Natural killer cell (primary cell): ENCODE data around the gene SPSB2. TPM values are rescaled to one million over a fixed set of nuclear protein-coding genes. Genes with fewer than 3 reads are reported as not detected.

Experiments used
- ATAC-seq, 3 donors: fragments of 150-1000 bp in 2 of 3; fragments of 200-7000 bp in 1 of 3; cut with Tn5 transposase; 1 replicate in 1 of 3; 2 replicates in 2 of 3; pipeline ENCODE4 v1.10.0; 2021; ENCODE audit warnings: mild to moderate bottlenecking in 2 of 3, moderate library complexity in 2 of 3
- DNase-seq, 2 donors: peaks; one replicate each; pipeline versions ENCODE4 v3.0.0 to v3.0.0-alpha.2; 2013 to 2021; ENCODE audit warnings: mixed read lengths in 1 of 2
- H3K27ac ChIP-seq: one replicate; pipeline ENCODE4 v1.5.1; 2013; ENCODE audit warnings: mild to moderate bottlenecking, low read length
- H3K27me3 ChIP-seq: one replicate; pipeline ENCODE4 v1.6.1; 2013; ENCODE audit warnings: low read length; ENCODE audit not compliant: control insufficient read depth, insufficient read depth
- H3K36me3 ChIP-seq: one replicate; pipeline ENCODE4 v1.6.1; 2013; ENCODE audit warnings: low read length; ENCODE audit not compliant: control insufficient read depth, insufficient read depth
- H3K4me1 ChIP-seq: one replicate; pipeline ENCODE4 v1.6.1; 2013; ENCODE audit warnings: low read length; ENCODE audit not compliant: control insufficient read depth, insufficient read depth
- H3K4me3 ChIP-seq: one replicate; pipeline ENCODE4 v1.5.1; 2013; ENCODE audit warnings: low read length
- H3K9me3 ChIP-seq: one replicate; pipeline ENCODE4 v1.6.1; 2013; ENCODE audit warnings: low read length; ENCODE audit not compliant: control insufficient read depth, insufficient read depth
- H3K27ac Mint-ChIP-seq, 2 donors: one replicate each; pipeline ENCODE4 v1.8.0; 2022; ENCODE audit warnings: mild to moderate bottlenecking in 2 of 2, mixed read lengths in 2 of 2, moderate library complexity in 1 of 2
- H3K27me3 Mint-ChIP-seq, 2 donors: one replicate each; pipeline ENCODE4 v1.8.0; 2022; ENCODE audit warnings: low read depth in 2 of 2, mixed read lengths in 2 of 2
- H3K36me3 Mint-ChIP-seq: one replicate; pipeline ENCODE4 v1.8.0; 2022; ENCODE audit warnings: mixed read lengths
- H3K4me1 Mint-ChIP-seq, 2 donors: one replicate each; pipeline ENCODE4 v1.8.0; 2022; ENCODE audit warnings: mixed read lengths in 2 of 2
- H3K4me3 Mint-ChIP-seq: one replicate; pipeline ENCODE4 v1.8.0; 2022; ENCODE audit warnings: mild to moderate bottlenecking, moderate library complexity, mixed read lengths
- H3K9me3 Mint-ChIP-seq, 2 donors: one replicate each; pipeline ENCODE4 v1.8.0; 2022; ENCODE audit warnings: mixed read lengths in 2 of 2
- CTCF ChIP-seq: fragments of 200-600 bp; IDR thresholded peaks from one replicate; pipeline ENCODE4 v1.8.0; 2022; ENCODE audit warnings: antibody characterized with exemption
- WGBS: methylation state at CpG from one replicate; pipeline ENCODE4 v1.1.7; 2013; ENCODE audit warnings: missing lambda C conversion rate; ENCODE audit not compliant: insufficient coverage; 5-methylcytosine and 5-hydroxymethylcytosine counted together
- intact Hi-C: fragments of 100-400 bp; cut with micrococcal nuclease; formaldehyde crosslinking; loops from one replicate; pipeline ENCODE4 v1.14.2; 2022
- total RNA-seq, 4 donors: library from RNA; stranded (reverse); fragments of 120-200 nt in 1 of 4; gene quantifications; one replicate each; pipeline versions ENCODE4 v1.2.3 to v1.2.4, GENCODE V29; 2013 to 2022

The SPSB2 gene
- total RNA-seq, 3 donors from 2014 or later (not counting 1 experiment from before 2014, with no cell fraction given), result 8.1 to 19.1 (median 8.4) TPM

GRCh38 chr12:6827437-6827911 lies 45.6 kb downstream of the SPSB2 start:
- no peaks in the 10 kb centered on the region for H3K36me3 ChIP-seq
- H3K27ac Mint-ChIP-seq, result no peak overlapping the region
- intact Hi-C loops, result loop anchor here (5.0 kb wide), 1 partner anchor 75 kb away; the partner anchor contains the start of gene MLF2
- 7% methylated on average over 4 of the region's 8 CpGs for WGBS
- peaks cover 72% of the 10 kb centered on the region in 2 donors for H3K27me3 Mint-ChIP-seq
- H3K27me3 ChIP-seq, result peaks cover 44% of the 10 kb centered on the region
- H3K4me3 Mint-ChIP-seq, result peak overlapping the region; percentile 70
- peaks cover 20 to 33% of the 10 kb centered on the region in 2 donors for H3K4me1 Mint-ChIP-seq
- H3K36me3 Mint-ChIP-seq, result no peaks in the 10 kb centered on the region
- peaks cover 22% of the 10 kb centered on the region for H3K4me1 ChIP-seq
- ATAC-seq (no peak), DNase-seq (peak in 1 of 2 donors; percentile 56)
- no peaks in the 10 kb centered on the region for H3K9me3 Mint-ChIP-seq
- no peak for TF ChIP-seq CTCF
- no peaks in the 10 kb centered on the region for H3K9me3 ChIP-seq
- no peak overlapping the region for H3K27ac ChIP-seq
- H3K4me3 ChIP-seq, result no peak overlapping the region

GRCh38 chr12:6826734-6827436 lies 46.2 kb downstream of the SPSB2 start:
- Mint-ChIP-seq H3K27ac (no peak overlapping the region), H3K4me3 (peak overlapping the region; percentile 70), H3K9me3 (no peaks in the 10 kb centered on the region), H3K36me3 (no peaks in the 10 kb centered on the region), H3K27me3 (peaks cover 68 to 78% of the 10 kb centered on the region in 2 donors), H3K4me1 (peaks cover 20 to 37% of the 10 kb centered on the region in 2 donors)
- Histone ChIP-seq H3K27me3 (peaks cover 49% of the 10 kb centered on the region), H3K9me3 (no peaks in the 10 kb centered on the region), H3K27ac (no peak overlapping the region), H3K4me1 (peaks cover 25% of the 10 kb centered on the region), H3K4me3 (no peak overlapping the region), H3K36me3 (no peaks in the 10 kb centered on the region)
- DNase-seq, result no peak
- intact Hi-C loops, result loop anchor here (5.0 kb wide), 1 partner anchor 75 kb away; the partner anchor contains the start of gene MLF2
- 91% methylated on average over 22 of the region's 22 CpGs for WGBS
- TF ChIP-seq CTCF, result no peak
- no peak for ATAC-seq

GRCh38 chr12:6826125-6826733 lies 46.9 kb downstream of the SPSB2 start:
- peaks cover 62 to 73% of the 10 kb centered on the region in 2 donors for H3K27me3 Mint-ChIP-seq
- no peak for TF ChIP-seq CTCF
- no peak overlapping the region for H3K27ac ChIP-seq
- no peaks in the 10 kb centered on the region for H3K36me3 ChIP-seq
- H3K4me3 ChIP-seq, result no peak overlapping the region
- H3K27me3 ChIP-seq, result peaks cover 52% of the 10 kb centered on the region
- H3K4me1 Mint-ChIP-seq, result peaks cover 20 to 39% of the 10 kb centered on the region in 2 donors
- no peaks in the 10 kb centered on the region for H3K36me3 Mint-ChIP-seq
- H3K9me3 Mint-ChIP-seq, result no peaks in the 10 kb centered on the region
- H3K9me3 ChIP-seq, result no peaks in the 10 kb centered on the region
- DNase-seq, result no peak
- 89% methylated on average over 17 of the region's 17 CpGs for WGBS
- H3K4me3 Mint-ChIP-seq, result peak overlapping the region; percentile 31
- H3K4me1 ChIP-seq, result peaks cover 30% of the 10 kb centered on the region
- intact Hi-C loops, result loop anchor here (5.0 kb wide), 1 partner anchor 74 kb away; the partner anchor contains the start of gene MLF2
- no peak overlapping the region for H3K27ac Mint-ChIP-seq
- ATAC-seq, result no peak
